Esophagus muscularis mucosa (tissue), 4 donors: Measurements from ENCODE around the gene ATG4D. TPM values are rescaled to one million over a fixed set of nuclear protein-coding genes. Genes with fewer than 3 reads are reported as not detected.

Experiments
- DNase-seq: peaks from one replicate; pipeline ENCODE4 v3.0.0-alpha.2; 2017; ENCODE audit errors: extremely low spot score
- H3K27ac ChIP-seq, 4 donors: fragments of 200-600 bp; sonication (generic); replicated peaks in 1 of 4; 1 replicate in 3 of 4; 2 replicates in 1 of 4; pipeline ENCODE4 v1.5.1; 2016 to 2019; ENCODE audit warnings: mild to moderate bottlenecking in 1 of 4
- H3K27me3 ChIP-seq, 4 donors: fragments of 200-600 bp; sonication (generic); one replicate each; pipeline versions ENCODE4 v1.5.1 to v1.6.0; 2016 to 2019
- H3K36me3 ChIP-seq, 4 donors: fragments of 200-600 bp; sonication (generic); one replicate each; pipeline ENCODE4 v1.5.1; 2016 to 2019
- H3K4me1 ChIP-seq, 4 donors: fragments of 200-600 bp; sonication (generic); one replicate each; pipeline ENCODE4 v1.5.1; 2016 to 2019
- H3K4me3 ChIP-seq, 4 donors: fragments of 200-600 bp; sonication (generic); 1 replicate in 2 of 4; 2 replicates in 2 of 4; pipeline ENCODE4 v1.5.1; 2016 to 2019; ENCODE audit warnings: mild to moderate bottlenecking in 4 of 4, moderate library complexity in 1 of 4
- H3K9me3 ChIP-seq, 4 donors: fragments of 200-600 bp; sonication (generic); 1 replicate in 3 of 4; 2 replicates in 1 of 4; pipeline ENCODE4 v1.5.1; 2016 to 2019
- EP300 ChIP-seq: sonication (generic); formaldehyde crosslinking; IDR thresholded peaks from one replicate; pipeline ENCODE4 v1.6.1; 2017; ENCODE audit warnings: antibody characterized with exemption
- POLR2A ChIP-seq: fragments of 450-650 bp; IDR thresholded peaks from one replicate; pipeline ENCODE4 v1.6.1; 2017; ENCODE audit warnings: antibody characterized with exemption, moderate library complexity, mild to moderate bottlenecking, low read depth
- POLR2AphosphoS5 ChIP-seq, 2 donors: sonication (generic); formaldehyde crosslinking; IDR thresholded peaks; one replicate each; pipeline ENCODE4 v1.6.1; 2017; ENCODE audit warnings: antibody characterized with exemption in 2 of 2
- WGBS: methylation state at CpG from one replicate; pipeline ENCODE4 v1.1.5; 2018; 5-methylcytosine and 5-hydroxymethylcytosine counted together
- intact Hi-C: fragments of 100-400 bp; cut with DNase I; formaldehyde crosslinking; loops from one replicate; pipeline ENCODE4 v1.15.1; 2023
- total RNA-seq, 4 donors: library from RNA; depleted of rRNA; stranded (reverse); fragments of >200 nt; gene quantifications; one replicate each; pipeline versions ENCODE4 v1.1.0 to v1.2.1, GENCODE V29; 2016
- TF ChIP-seq, protein P1 (sequence below), 3 experiments: fragments of 200-600 bp in 2 of 3; fragments of 450-650 bp in 1 of 3; sonication (generic) in 2 of 3; IDR thresholded peaks; one replicate each; pipeline ENCODE4 v1.5.1; 2017 to 2019; ENCODE audit warnings: antibody characterized with exemption in 3 of 3, mild to moderate bottlenecking in 2 of 3, moderate library complexity in 1 of 3

ATG4D gene
- total RNA-seq, 4 donors from 2014 or later = 18.2 to 44.1 (median 29.7) TPM

GRCh38 chr19:10575011-10575716 is 31.5 kb downstream of the ATG4D start:
- DNase-seq = no peak
- Histone ChIP-seq H3K4me3 (no peak overlapping the region), H3K27ac (no peak overlapping the region), H3K9me3 (no peaks in the 10 kb centered on the region), H3K36me3 (no peaks in the 10 kb centered on the region), H3K4me1 (peaks cover 6 to 10% (median 8%) of the 10 kb centered on the region in 4 donors), H3K27me3 (peaks cover 0 to 13% (median 0%) of the 10 kb centered on the region in 4 donors)
- 72% methylated on average over 6 of the region's 6 CpGs for WGBS
- intact Hi-C loops = no loop called here
- no peak for TF ChIP-seq POLR2AphosphoS5 (IDR thresholded peaks at IDR 0.05)
- TF ChIP-seq POLR2A = no peak
- TF ChIP-seq, protein P1, sequence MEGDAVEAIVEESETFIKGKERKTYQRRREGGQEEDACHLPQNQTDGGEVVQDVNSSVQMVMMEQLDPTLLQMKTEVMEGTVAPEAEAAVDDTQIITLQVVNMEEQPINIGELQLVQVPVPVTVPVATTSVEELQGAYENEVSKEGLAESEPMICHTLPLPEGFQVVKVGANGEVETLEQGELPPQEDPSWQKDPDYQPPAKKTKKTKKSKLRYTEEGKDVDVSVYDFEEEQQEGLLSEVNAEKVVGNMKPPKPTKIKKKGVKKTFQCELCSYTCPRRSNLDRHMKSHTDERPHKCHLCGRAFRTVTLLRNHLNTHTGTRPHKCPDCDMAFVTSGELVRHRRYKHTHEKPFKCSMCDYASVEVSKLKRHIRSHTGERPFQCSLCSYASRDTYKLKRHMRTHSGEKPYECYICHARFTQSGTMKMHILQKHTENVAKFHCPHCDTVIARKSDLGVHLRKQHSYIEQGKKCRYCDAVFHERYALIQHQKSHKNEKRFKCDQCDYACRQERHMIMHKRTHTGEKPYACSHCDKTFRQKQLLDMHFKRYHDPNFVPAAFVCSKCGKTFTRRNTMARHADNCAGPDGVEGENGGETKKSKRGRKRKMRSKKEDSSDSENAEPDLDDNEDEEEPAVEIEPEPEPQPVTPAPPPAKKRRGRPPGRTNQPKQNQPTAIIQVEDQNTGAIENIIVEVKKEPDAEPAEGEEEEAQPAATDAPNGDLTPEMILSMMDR (IDR thresholded peaks at IDR 0.05) = no peak
- no peak for TF ChIP-seq EP300

GRCh38 chr19:10577951-10578350 is 34.2 kb downstream of the ATG4D start:
- no peak overlapping the region for H3K4me3 ChIP-seq
- no peak for TF ChIP-seq POLR2A
- TF ChIP-seq EP300 = no peak
- TF ChIP-seq, protein P1 (IDR thresholded peaks at IDR 0.05) = no peak
- no peak overlapping the region for H3K27ac ChIP-seq
- H3K27me3 ChIP-seq = peaks cover 0 to 11% (median 0%) of the 10 kb centered on the region in 4 donors
- intact Hi-C loops = no loop called here
- 98% methylated on average over 4 of the region's 6 CpGs for WGBS
- H3K4me1 ChIP-seq = peaks cover 5 to 11% (median 7%) of the 10 kb centered on the region in 4 donors
- no peaks in the 10 kb centered on the region for H3K9me3 ChIP-seq
- DNase-seq = no peak
- no peaks in the 10 kb centered on the region for H3K36me3 ChIP-seq

- 33% methylated on average over 18 of the region's 31 CpGs for WGBS
- TF ChIP-seq POLR2A = no peak
- TF ChIP-seq, protein P1 (IDR thresholded peaks at IDR 0.05) = peak; percentile 97 to 99 (median 98)
- TF ChIP-seq EP300 = no peak
- TF ChIP-seq POLR2AphosphoS5 (IDR thresholded peaks at IDR 0.05) = peak in 1 of 2 donors; percentile 67
- Histone ChIP-seq H3K36me3 (no peaks in the 10 kb centered on the region), H3K4me3 (peak overlapping the region; percentile 22 to 33 (median 28)), H3K4me1 (peaks cover 5 to 11% (median 7%) of the 10 kb centered on the region in 4 donors), H3K27me3 (peaks cover 0 to 13% (median 0%) of the 10 kb centered on the region in 4 donors), H3K27ac (no peak overlapping the region), H3K9me3 (no peaks in the 10 kb centered on the region)
- DNase-seq = peak; percentile 98
- intact Hi-C loops = loop anchor here (1.0 to 10.0 kb wide), 2 partner anchors 63 to 124 kb away; partner anchors contain the start of gene QTRT1
Observed at GRCh38 chr19:10580979-10581631, 37.4 kb downstream of the ATG4D start.

DNA sequence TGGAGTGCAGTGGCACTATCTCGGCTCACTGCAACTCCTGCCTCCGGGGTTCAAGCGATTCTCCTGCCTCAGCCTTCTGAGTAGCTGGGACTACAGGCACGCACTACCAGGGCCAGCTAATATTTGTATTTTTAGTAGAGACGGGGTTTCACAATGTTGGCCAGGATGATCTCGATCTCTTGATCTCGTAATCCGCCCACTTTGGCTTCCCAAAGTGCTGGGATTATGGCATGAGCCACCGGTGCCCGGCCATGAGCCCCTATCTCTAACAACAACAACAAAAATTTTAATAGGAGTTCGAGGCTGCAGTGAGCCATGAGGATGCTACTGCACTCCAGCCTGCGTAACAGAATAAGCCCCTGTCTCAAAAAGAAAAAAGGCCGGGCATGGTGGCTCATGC is 38.4 kb downstream of the ATG4D start:
- intact Hi-C loops = loop anchor here (10.0 kb wide), 1 partner anchor 123 kb away; the partner anchor contains the start of gene QTRT1
- H3K4me3 ChIP-seq = no peak overlapping the region
- H3K27ac ChIP-seq = no peak overlapping the region
- TF ChIP-seq EP300 = no peak
- TF ChIP-seq POLR2A = no peak
- TF ChIP-seq POLR2AphosphoS5 (IDR thresholded peaks at IDR 0.05) = no peak
- TF ChIP-seq, protein P1 (IDR thresholded peaks at IDR 0.05) = no peak
- H3K4me1 ChIP-seq = peaks cover 5 to 11% (median 7%) of the 10 kb centered on the region in 4 donors
- no peaks in the 10 kb centered on the region for H3K9me3 ChIP-seq
- H3K36me3 ChIP-seq = no peaks in the 10 kb centered on the region
- H3K27me3 ChIP-seq = peaks cover 0 to 23% (median 0%) of the 10 kb centered on the region in 4 donors
- 92% methylated on average over 13 of the region's 13 CpGs for WGBS
- no peak for DNase-seq
